GM04504 (cell line): Measurements from ENCODE around the gene ROPN1B.
"Not testable (repeated sequence)": the region's sequence is repeated elsewhere in the genome, so short reads cannot be mapped to it uniquely, and the experiment has no call there.

Experiments
- DNase-seq: peaks from one replicate; pipeline ENCODE4 v3.0.0-alpha.2; 2012; ENCODE audit warnings: low read depth

Gene ROPN1B

DNA sequence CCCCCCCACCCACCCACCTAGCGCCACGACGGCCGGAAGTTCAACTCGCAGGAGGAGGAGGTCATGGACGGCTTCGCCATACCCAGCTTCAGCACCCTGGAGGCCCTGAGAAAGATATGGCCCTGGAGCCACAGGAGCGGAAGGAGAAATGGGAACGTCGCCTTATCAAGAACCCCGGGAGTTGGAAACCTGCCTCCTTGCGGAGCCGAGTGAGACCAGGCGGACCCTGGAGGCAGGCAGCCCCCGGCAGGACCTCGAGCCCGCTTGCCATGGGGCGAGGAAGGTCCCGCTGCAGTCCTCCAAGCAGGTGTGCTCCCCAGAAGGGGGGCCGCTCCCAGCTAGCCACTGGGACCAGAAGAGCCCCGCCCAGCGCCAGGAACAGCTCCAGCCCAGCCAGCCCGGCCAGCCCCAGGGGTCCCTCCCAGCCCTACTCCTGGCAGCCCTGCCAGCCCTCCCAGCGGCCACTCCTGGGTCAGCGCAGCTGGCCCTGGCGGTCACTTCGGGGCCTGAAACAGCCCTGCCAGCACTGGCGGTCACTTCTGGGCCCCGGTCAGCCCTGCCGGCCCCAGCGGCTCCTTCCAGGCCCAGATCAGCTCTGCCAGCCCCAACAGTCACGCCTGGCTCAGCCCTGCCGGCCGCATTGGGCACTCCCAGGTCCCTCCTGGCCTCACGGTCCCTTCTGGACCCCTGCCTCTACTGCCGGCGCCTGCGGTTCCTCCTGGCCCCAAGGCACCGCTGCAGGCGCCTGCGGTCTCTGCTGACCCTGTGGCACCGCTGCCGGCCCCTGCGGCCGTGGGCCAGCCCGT lies 10.3 kb upstream of the ROPN1B start:
- DNase-seq, result no peak

DNA sequence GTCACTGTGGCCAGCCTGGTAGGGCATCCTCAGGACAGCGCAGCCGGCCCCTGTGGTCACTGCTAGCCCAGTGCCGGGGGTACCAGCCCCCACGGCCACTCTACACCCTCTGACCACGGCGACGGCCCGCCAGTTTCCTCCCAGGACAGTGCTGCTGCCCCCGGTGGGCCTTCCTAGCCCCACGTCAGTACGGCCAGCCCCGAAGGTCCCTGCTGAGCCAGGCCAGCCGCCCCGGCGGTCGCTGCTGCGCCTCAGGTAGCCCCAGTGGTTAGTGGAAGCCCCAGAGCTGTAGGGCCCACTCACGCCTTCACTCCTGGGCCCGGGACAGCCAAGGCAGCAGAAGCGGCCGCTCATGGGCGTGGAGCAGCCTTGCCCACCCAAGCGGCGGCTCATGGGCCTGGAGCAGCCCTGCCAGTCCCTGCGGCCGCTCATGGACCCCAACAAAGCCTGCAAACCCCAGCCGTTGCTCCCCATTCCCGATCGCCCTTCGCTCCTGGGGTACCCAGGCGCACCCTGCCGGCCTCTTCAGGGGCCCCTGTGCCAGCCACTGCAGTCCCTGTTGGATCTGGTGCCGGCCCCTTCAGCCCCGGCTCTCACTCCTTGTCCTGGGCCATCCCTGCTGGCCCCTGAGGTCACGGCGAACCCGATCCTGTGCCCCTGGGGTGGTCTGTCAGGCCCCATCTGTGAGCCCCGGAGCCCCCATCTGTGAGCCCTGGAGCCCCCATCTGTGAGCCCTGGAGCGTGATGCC lies 9.5 kb upstream of the ROPN1B start:
- no peak for DNase-seq

DNA sequence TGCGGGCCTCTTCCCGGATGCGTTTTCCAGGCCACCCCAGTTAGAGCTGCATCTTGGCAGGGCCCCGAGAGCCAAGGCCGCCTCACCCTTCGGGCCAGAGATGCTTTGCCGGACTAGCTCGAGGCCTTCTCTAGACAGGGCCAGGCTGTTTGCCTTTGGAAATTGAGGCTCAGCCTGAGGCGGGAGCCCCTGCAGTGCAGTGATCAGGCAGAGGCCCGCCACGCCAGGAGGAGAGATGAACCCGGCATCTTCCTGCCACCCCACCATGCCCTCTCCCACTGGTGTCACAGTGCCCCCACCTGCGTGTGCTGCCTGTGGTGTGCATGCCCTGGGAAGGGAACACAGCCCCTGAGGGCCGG lies 8.9 kb upstream of the ROPN1B start:
- no peak for DNase-seq

DNA sequence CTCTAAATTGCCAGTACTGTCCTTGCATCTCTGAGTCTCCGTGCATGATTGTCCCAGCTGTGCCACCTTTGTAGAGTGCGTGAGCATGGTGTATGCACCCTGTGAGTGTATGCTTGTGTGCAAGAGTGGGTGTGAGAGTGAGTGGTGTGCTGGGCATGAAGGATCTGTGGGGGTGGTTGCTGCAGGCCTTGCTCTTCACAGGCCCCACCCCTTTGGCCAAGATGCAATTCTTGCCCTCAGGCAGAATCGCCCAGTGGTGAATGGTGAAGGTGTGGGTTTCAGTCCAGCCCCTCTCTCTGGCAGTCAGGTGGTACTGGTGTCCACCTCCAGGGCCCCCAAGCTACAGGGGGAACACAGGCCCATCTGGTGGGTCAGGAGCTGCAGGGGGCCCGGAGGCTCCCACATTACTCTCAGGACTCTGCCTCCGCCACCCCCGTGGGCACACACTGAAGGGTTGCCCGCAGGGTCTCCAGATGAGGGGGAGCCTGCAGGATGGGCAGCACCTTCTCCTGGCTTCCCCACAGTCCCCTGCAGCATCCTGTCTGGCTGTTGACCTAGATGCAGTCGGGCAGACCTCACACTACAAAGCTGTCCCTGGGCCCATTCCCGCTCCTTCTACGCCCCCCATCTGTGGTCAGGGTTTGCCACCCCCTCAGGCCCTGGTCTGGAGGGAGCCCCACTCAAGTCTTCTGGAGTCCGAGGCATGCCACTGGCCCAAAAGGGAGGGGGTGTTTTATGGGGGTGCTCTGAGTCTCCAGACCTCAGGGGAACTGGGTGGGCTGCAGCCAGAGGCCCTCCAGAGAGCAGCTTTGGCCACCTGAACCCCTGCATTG lies 8.3 kb upstream of the ROPN1B start:
- no peak for DNase-seq

DNA sequence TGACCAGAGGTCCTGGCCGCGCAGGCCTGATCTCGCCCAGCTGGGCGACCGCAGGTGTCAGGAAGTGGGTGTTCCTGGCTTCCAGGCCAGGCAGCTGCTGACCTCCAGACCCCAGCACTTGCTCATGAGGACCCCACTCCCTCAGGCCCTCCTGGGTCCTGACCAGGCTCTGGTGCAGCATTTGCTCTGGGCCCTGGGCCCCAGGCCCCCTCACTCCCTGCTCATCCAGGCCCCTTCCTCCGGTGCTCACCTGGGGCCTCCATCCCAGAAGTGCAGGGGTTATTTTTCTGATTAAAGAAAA lies 7.7 kb upstream of the ROPN1B start:
- no peak for DNase-seq

DNA sequence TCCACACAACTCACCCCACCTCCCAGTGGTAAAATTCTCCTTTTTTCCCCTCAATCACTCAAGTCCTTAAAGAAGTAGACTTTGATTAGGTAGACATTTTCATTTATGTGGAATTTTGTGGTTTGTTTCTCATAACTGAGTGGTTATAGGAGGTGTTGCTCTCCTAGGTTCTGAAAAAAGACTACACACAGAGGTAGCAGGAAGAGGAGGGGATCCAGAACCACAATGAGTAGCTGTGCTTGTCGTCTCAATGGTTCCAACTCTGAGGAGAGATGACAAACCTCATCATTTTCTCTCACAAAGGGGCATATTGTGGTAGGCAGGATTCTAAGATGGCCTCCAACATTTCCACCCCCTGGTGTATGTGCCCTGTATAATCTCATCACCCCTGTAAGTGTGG lies 5.1 kb upstream of the ROPN1B start:
- DNase-seq, result not testable (repeated sequence)

DNA sequence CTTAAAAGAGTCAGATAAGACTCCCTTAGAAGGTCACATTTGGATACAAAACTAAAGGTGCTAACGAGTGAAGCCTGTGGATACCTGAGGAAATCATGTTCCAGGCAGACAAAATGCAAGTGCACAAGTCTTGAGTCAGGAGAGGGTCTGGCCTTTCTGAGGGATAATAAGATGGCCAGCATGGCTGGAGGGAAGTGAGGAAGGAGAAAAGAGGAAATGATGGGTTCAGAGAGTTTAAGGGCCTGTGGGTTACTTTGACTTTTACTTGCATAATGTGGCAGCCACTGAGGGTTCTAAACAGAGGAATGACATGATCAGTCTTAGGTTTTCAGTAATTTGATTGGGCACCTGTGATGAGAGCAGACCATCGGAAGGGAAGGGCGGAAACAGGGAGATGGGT lies 3.5 kb upstream of the ROPN1B start:
- no peak for DNase-seq

DNA sequence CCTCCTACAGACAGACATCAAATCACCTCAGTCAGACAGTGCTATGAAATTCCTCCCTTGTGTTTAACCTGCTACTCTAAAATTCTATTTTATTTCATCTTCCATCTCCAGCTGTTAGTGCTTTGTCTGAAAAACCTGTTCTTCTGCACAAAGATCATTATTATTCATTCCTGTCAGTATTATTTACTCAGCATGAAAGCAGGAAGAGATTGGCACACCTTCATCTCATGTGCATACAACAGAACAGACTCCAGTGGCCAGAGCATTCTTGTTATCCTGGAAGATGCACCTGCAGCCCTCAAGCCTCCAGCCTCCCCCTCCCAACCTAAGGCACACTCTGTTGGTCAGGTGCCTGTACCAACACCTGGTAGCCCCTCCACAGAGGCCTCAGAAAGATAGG lies 1.8 kb upstream of the ROPN1B start:
- no peak for DNase-seq

DNA sequence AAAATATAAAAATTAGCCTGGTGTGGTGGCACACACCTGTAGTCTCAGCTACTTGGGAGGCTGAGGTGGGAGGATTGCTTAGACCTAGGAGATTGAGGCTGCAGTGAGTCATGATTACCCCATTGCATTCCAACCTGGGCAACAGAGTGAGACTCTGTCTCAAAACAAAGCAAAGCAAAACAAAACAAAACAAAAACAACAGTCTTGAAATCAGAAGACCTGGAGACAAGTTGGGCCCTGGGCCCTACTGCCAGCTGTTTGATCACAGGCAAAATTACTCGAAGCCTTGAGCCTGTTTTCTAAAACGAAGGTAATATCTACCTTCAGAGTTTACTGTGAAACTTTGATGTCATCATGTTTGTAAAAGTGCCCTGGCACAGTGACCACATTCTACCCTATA lies 857 bp upstream of the ROPN1B start:
- DNase-seq, result not testable (repeated sequence)

DNA sequence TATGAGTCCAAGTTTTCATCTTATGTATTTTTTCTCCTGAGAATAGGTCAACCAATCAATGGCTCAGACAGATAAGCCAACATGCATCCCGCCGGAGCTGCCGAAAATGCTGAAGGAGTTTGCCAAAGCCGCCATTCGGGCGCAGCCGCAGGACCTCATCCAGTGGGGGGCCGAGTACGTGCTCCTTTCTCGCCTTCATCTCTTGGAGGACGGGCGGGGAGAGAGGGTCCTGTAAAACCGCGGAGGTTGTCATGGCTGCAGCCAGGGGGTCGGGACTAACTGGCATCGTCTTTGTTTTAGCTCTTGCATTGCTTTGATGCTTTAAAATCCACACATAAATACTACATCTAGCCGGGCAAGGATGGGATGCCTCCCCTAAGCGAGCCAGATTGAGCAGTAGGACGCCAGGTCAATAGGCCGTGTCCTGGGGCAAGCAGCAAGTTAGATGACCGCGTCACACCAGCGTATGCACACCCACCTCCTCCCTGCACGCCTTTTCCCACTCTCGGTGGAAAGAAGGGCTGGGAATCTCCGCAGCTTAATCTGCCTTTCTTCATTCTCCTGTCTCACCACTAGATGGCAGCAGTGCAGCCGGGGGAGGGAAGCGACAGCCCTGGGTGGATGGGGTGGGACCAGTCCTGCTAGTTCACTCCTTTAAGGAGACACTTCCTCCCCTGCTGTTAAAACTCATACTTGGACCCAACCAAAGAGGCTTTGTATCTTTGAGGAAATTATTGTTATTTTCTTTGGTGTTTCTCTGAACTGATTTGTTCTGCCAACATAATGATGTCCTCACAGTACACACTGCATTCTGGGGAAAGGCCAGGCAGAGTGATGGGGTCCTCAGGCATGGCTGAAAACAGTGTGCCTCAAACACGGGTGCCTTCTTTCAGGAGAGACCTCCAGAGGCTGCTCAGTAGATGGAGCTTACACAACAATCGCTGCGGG lies 3.3 kb downstream of the ROPN1B start:
- DNase-seq, result not testable (repeated sequence)

DNA sequence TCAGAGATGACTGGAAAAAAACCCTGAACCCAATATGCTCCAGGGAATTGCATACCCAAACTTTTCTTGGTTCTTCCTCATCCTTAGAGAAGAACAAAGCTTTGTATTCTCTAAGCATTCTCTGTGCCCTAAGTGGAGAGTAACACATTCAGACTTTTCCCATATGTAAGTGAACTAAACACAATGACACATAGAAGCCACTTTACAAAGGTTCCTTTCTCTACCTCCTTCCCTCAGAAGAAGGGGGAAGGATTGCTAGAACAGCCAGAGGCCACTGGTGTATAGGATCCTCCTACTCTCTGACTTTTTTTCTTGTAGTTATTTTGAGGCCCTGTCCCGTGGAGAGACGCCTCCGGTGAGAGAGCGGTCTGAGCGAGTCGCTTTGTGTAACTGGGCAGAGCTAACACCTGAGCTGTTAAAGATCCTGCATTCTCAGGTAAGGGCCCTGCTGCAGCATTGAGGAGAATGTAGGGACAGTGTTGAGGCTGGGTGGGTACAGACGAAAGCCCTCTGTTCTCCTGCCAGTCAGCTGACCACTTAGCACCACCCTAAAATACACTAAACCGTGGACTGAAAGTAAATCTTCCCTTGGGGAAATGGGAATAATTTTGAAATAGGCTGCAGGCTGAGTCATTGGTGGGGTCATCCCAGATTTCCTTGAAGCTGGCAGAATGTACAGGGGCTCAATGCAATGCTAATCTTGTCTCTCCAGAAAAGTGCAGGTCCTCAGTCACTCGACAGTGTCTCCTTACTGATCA lies 6.4 kb downstream of the ROPN1B start:
- DNase-seq, result not testable (repeated sequence)

DNA sequence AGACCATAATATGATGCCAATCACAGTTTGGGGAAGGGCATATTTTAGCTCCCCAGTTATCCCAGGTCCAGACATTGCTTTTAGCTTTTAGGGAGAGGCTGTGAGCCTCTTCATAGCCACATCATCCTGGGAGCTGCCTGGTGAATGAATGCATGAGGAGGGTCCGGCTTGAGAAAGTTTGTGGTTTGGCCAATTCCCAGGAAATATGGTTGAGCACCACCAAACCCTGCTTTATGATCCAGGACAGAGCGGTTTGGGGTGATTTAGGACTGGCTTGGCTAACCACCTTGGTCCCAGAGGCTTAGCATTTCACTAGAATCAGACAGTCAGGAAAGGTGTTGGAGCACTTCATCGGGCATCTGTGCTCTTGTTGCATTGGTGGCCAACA lies 7.0 kb downstream of the ROPN1B start:
- DNase-seq, result not testable (repeated sequence)

DNA sequence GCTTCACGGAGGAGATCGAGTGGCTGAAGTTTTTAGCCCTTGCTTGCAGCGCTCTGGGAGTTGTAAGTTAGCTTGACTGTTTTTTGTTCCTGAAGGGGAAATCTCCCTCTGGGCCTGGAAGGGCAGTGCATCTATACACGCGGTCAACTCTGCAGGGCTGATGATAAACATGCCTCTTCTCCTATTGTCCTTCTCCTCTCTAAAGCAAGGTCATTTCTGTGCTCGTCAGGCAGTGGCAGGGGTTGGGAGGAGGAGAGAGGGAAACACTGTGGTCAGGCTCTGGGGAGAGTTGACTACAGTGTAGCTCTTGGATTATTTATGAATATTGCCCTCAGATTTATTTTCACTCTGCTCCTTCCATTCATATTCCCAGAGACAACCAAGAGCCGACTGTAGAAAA lies 8.1 kb downstream of the ROPN1B start:
- DNase-seq, result not testable (repeated sequence)

DNA sequence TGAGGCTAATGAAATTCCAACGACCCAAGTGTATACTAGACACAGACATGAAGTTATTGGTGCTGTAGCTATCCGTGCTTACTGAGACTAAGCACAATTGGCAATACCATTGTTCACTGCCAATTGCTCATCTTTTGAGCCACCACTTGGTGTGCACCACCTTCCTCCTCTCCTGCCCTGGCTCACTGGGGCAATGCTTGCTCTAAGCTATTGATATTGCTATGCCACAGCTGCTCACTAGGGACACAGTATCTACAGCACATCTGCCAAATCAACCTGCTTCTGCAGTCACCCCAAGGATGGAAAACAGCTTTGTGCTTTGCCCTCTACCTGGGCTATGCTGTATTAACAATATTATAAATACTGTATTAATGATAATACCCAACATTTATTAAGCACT lies 16.0 kb downstream of the ROPN1B start:
- DNase-seq, result not testable (repeated sequence)

DNA sequence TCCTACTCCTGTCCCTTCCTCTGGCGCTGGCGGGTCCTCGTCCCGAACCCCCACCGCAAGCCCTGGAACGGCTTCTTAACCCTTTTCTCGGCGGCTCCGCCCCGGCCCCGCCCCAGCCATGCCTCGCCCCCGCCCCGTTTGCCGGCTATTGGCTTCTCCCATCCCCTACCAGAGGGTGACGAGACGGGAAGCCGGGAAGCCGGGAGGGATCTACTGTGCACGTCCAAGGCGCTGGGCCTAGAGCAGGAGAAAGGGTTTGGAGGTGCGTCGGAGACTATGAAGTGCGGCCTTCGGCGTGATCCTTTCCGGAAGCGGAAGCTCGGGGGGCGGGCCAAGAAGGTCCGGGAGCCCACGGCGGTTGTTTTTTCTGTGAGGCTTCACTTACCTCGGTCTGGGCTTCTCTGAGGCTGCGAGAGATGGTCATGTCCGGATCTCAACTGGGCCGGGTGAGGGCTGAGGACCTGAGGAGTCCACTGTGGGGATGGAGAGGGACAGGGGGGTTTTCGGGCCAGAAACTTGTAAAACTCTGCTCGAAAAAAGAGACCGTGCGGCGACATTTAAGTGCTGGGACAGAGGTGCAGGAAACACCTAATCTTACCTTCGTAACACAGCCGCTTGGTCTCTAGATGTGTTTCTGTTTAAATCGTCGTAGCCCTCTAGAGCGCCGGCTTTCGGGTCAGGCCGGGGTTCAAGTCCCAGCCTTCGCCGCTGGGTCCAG lies 21.4 kb downstream of the ROPN1B start:
- no peak for DNase-seq

DNA sequence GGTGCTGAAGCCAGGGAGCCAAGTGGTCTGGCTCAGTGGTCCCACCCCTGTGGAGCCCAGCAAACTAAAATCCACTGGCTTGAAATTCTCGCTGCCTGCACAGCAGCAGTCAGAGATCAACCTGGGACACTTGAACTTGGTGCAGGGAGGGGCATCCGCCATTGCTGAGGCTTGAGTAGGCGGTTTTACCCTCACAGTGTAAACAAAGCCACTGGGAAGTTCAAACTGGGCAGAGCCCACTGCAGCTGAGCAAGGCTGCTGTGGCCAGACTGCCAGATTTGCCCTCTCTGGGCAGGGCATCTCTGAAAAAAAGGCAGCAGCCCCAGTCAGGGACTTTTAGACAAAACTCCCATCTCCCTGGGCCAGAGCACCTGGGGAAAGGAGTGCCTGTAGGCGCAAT lies 27.8 kb downstream of the ROPN1B start:
- not testable (repeated sequence) for DNase-seq

DNA sequence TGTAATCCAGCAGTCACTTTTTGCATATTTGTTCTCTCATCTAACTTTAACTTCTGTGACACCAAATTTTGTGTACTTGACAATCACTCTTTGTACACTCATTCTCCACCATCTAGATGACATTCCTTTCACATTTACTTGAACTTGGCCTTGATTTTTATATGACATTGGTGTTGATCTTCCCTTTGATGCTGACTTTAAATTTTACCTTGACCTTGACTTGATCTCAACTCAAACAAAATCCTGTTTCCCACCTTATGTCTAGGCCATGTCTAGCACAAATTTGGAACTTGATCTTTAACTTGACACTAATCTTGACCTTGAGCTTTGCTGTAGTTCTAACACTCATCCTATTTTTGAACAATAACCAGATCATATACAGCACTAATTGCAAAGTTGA lies 33.2 kb downstream of the ROPN1B start:
- no peak for DNase-seq

DNA sequence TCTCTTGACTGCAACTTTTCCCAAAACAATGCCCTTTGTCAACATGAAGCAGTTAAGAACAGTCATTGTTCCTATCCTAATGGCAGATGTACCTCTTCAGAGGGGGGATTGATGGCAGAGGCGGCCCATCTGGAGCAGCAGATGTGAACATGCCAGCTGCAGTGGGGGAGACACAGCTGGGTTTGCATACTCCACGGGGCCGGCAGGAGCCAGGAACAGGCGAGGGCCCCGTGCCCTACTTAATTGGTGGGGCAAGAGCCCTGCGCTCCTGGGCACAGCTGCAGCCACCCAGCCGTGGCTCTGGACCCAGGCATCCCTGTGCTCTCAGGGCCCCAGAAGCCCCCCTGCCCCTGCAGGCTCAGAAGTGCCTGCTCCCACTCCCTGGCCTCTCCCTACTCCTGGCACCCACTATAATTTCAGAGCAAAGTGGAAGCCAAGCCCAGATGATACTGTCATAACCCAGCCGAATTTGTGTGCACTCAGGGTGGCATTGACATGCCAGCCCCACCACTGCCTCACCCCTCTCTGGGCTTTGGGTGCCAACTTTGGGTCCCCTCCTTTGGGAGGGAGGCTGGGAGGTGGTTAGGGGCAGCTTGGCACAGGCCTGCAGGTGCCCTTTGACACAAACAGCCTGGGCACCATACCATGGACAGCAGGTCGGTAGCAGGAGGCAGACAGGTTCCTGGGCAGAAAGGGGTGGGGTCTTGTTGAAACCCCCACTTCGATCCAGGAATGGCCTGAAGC lies 34.6 kb downstream of the ROPN1B start:
- DNase-seq, result no peak

DNA sequence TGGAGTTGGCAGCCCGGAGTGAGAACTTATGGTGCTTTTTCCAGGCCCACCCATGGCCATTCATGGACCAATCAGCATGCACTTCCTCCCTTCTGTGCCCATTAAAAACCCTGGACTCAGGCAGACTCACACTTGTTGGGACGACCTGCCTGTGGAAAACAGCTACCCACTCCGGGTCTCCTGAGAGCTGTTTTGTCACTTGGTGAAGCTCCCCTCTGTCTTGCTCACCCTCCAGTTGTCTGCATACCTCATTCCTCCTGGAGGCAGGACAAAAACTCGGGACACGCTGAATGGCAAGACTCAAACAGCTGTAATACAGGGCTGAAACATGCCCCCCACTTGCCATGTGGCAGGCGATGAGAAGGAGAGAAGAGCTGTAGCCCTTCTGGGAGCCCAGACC lies 35.2 kb downstream of the ROPN1B start:
- DNase-seq, result no peak

DNA sequence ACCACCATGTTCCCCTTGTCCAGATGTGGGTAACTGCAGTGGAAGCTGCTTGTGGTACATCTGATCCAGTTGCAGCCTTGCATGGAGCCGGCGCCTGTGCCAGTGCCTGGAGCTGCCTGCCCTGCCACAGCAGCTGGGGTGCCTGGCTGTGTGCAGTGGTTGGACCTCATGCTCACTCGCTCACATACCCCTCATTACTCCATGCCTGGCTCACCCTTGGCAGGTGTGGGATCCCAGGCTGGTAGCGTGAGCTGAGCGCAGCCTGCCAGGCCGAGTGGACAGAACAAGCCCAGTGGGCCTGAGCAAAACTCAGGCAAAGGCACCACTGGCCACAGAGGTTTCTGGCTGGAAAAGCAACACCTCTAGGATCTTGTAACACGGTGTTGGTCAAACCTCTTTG lies 35.7 kb downstream of the ROPN1B start:
- no peak for DNase-seq
